HG02943 (cell line): ENCODE measurements around the gene MMP15.
"Not testable (repeated sequence)": the region's sequence is repeated elsewhere in the genome, so short reads cannot be mapped to it uniquely, and the experiment has no call there.

ENCODE experiments used
- ATAC-seq: cut with Tn5 transposase; IDR thresholded peaks from one replicate; pipeline ENCODE4 v1.9.1; 2021; ENCODE audit warnings: mild to moderate bottlenecking, low read depth, moderate library complexity; ENCODE audit not compliant: unreplicated experiment

Gene MMP15

DNA sequence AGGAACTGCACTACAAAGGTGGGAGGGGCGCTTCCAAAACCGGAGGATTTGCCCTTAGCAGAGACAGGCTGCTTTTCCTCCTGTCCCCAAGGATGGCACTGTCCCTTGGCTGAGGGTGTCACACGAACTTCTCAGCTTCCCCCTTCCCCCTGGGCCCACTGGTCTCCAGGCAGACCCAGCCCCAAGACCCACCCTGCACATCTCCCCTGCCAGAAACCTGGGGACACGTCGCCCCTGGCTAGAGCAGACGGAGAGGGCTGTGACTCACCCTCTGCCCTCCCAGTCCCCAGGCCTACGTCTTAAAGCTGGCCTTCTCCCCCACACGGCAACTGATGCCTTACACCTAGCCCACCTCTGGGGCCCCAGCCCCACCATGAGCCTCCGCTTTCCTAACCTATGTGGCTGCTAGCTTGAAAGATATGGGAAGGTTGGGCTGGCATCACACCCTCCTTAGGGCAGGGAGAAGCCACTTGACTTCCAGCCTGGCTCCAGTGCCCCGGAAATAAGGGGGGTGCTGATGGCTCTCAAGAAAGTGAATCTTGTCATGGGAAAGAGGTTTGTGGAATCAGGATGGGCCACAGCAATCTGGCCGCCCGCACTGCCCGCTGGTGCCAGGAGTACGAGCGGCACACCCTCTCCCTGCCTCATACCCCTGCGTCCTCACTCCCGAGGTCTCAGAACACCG lies 29.7 kb upstream of the MMP15 start:
- no peak for ATAC-seq

DNA sequence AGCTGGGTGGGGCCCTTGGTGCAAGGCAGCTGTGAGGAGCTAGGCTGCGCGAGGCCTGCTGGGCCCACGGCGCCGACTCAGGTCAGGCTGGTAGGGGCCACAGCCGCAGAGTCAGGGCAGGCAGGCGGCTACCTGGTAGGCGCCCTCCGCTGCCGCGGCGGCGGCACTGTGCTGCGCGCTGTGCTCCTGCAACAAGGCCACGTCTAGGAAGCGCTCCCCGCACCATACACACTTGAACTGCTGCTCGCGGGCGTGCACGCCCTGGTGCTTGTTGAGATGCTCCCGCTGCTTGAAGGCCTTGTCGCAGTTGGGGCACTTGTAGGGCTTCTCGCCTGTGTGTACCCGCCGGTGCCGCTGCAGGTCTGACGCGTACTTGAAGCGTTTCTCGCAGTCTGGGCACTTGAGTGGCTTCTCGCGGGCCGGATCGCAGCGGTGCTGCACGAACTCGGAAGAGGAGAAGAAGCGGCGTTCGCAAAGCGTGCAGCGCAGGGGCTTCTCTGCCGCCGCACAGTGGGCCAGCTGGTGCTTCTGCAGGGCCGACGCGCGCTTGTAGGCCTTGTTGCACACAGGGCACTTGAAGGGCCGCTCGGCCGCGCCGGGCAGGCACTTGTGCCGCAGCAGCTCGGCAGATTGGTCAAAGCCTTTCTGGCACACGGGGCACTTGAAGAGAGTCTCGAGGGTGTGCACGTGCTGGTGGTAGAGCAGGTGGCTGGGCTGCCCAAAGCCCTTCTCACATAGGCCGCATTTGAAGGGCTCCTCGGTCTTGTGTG lies 29.0 kb upstream of the MMP15 start:
- no peak for ATAC-seq

DNA sequence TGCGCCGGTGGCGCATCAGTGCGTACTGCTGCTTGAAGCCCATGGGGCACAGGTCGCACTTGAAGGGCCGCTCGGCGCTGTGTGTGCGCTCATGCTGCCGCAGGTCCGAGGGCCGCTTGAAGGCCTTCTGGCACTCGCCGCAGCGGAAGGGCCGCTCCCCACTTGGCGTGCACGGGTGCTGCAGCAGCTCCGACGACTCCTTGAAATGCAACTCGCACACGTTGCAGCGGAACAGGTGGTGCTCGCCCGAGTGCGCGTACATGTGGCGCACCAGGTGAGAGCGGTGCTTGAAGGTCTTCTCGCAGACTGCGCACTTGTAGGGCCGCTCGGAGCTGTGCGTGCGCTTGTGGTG lies 28.4 kb upstream of the MMP15 start:
- ATAC-seq: no peak

DNA sequence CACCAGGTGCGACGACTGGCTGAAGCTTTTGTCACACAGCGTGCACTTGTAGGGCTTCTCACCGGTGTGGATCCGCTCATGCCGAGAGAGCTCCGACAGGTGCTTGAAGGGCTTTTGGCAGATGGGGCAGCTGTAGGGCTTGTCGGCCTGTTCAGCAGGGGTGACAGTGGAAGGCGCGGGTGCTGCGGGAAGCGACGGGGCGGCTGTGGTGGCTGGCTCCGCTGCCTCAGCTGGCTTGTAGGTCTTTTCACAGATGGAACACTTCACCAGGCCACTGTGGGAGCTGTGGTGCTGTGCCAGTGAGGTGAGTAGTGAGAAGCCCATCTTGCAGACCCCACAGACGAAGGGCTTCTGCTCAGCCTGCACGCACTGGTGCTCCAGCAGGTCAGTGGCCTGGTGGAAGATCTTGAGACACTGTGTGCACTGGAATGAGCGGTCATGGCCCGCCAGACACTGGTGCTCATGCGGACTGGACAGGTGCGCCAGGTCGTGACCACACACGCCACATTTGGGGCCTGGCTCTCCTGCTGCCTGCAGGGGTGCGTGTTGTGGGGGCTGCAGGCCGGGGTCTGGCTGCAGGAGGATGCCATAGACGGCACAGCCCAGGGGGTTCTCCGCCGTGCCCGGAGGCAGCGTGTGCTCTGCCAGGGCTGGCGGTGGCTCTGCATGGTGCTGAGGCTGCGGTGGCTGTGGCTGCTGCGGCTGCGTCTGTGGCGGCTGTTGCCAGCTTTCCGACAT lies 27.9 kb upstream of the MMP15 start:
- ATAC-seq: no peak

DNA sequence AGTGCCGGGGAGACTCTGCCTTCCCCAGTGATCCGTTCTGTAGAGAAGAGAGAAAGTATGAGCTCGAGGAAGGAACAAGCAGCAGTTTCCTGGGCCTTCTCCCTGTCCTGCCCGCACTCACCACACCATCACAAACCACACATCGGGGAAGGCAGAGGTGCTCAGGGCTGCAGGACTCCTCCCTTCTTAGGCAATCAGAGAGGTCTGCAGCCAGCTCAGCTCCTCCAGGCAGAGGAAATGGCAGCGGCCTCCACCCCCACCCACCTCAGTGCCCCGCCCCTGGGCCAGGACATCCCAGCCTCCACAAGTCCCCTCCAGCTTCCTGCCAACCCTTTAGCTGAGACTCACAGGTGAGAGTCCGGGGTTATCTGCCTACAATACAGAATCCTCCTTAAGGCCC lies 27.1 kb upstream of the MMP15 start:
- ATAC-seq: no peak

DNA sequence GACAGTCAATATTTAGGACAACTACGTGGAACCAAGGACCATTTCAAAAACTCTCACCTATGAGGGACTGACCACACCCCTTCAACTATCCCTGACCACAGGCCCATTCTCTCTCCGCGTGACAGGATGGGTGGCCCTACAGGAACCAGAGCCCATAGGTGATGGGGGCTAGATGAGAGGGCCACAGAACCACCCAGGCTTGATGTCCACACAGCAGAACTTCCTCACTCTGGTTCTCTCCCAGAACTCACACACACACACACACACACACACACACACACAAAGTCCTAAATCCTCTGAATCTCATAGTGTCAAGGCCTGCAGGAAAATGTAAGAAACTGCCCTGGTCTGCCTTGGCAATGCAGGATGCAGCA lies 26.6 kb upstream of the MMP15 start:
- no peak for ATAC-seq

DNA sequence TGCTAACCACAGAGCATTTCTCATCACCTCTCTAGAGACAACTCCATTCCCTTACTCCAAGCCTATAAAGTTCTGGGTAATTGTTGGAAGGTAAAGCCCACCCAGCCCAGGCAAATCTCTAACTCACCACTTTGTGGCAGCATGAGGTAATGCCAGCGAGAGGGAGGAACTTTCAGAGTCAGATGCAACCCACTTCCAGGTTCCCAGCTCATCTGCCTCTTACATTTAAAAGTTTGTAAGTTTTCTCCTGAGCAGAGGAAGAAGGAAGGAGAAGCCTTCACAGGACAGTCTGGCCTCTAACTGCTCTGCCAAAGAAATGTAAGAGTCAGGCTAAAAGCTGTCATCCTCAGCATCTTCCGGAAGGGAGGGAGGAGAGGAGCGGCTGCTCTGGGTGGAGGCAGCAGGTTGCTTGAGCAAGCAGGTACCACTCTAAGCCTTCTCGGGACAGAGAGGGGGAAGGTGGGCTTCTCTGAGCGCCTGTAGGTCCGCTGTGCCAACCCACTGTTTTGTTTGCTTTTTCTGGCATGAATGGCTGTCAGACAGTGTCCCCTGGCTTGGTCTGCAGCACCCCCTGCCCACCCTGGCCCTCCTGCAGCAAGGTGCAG lies 26.1 kb upstream of the MMP15 start:
- ATAC-seq: no peak

DNA sequence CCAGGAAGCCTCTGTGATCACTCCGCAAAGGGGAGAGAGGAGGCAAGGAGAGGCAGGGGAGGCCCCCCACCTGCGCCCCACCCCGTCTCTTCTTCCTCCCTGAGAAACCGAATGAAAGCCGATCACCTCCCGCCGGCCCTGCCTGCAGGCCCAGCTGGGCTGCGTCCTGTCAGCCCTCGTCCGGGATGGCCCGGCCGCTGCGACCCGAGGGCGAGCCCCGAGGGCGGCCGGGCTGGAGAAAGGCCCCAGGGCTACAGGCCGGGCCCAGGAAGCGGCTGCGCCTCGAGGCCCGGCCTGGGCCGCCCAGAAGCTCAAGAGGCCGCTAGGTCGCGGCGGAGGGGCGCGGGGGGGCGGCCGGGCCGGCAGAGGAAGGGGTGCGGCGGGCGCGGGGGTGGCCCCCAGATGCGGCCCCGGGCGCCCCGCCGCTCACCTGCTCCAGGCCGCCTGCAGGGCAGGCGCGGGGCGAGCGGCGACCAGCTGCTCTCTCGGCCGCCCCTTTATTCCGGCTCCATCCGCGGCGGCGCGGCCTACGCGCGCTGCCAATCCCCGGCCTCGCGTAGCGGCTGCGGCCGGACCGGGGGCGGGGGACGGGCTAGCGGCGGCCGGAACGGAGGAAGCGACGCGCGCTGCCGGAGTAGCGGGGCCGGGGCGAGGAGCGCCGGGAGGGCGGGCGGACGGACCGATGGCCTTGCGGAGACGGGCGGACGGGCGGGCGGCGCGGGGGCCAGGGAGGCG lies 25.4 kb upstream of the MMP15 start, which contains the start of gene ZNF319:
ZNF319 (minus strand) TSS at position 702 of the 735 bp plus-strand sequence. CDS start 2,407 bp downstream, outside the sequence.
- ATAC-seq: peak; percentile 15

DNA sequence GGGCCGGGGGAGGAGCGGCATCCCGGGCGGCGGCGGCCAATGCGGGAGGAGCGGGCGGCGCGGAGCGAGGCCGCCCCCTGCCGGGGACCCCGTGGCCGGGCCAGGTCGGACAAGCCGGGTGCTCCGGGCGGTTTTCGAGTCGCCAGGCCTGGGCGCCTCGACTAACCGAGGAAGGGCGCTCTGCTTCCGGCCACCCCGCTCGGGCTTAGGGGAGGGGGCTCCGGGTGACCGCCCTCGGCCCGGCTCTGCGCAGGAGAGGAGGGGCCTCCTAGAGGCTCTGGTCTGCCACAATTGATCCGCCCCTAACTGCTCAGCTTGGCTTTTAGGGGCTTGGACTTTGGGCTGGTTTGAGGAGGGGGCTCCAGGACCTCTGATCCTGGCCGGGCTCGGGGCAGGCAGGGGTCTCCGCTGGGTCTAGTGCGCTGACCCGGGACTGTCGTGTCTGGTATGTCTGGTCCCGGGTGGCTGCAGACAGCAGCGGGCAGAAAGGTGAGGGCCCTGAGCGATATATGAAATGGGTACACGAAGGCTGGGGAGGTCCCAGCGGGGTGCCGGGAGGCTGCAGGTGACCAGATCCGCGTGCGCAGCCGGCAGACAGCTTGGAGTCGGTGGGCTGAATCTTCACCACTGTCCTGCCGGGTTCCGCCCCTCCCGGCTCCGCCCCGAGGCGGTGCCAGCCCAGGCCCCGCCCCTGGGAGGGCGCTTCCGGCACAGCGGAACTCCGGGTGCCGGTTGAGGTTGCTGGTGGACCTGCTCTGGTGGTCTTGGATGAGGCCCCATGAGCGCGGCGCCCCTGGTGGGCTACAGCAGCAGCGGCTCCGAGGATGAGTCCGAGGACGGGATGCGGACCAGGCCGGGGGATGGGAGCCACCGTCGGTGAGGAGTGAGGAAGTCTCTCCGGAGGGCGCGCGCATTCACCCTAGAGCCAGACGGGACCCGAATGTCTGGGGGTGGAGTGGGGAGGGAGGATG lies 24.6 kb upstream of the MMP15 start, which contains the start of gene USB1:
USB1 (plus strand) TSS at position 702 of the 971 bp plus-strand sequence; CDS start at position 779, 77 bp downstream.
- ATAC-seq: peak; percentile 77

DNA sequence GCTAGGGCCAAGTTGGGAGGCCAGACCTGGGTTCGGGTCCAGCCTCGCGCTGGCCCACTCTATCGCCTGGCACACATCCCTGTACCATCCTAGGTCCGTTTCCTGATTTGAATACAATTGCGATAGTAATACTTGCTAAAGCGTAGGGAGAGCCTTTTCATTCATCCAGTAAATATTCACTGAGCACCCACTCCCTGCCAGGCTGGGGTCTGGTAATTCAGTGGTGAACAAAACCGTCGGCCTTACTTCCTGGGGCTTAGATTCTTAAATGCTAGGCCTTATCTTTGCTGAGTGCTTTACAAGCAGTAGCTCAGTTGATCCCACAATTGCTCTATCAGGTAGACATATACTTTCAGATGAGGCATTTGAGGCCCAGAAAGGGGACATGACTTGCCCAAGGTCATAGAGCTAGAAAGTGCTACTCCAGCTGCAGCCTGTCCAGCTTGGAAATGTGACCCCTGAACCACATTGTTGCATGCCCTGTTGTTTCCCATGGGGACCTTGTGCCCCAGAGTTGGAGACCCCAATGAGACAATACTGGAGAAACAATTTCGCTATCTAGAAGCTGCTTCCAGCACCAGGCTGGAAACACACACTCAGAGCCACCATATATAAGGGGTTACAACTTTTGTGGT lies 23.7 kb upstream of the MMP15 start:
- ATAC-seq: no peak

DNA sequence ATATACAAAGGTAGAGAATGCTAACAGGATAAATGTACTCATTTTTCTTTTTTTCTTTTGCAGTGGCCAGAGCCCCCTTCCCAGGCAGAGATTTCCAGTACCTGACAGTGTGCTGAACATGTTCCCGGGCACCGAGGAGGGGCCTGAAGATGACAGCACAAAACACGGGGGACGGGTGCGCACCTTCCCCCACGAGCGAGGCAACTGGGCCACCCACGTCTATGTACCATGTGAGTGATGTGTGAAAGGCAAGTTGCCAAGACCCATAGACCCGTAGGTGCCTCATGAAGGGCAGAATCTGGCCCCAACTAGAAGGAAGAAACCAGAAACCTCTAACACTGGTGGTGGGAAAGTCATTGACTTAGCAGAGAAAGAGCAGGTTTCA lies 23.1 kb upstream of the MMP15 start:
- no peak for ATAC-seq

DNA sequence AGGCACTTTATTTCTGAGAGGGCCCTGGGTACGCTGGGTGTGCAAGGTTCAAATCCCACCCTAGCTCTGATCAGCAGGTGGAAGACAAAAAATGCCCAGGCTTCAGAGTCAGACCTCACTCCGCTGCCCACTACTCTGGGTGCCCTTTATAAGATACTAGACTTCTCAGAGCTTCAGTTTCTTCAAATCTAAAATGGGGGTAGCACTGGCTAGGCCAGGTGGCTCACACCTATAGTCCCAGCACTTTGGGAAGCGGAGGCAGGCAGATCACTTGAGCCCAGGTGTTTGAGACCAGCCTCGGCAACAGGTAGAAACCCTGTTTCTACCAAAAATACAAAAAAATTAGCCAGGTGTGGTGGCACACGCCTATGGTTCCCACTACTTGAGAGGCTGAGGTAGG lies 22.6 kb upstream of the MMP15 start:
- no peak for ATAC-seq

DNA sequence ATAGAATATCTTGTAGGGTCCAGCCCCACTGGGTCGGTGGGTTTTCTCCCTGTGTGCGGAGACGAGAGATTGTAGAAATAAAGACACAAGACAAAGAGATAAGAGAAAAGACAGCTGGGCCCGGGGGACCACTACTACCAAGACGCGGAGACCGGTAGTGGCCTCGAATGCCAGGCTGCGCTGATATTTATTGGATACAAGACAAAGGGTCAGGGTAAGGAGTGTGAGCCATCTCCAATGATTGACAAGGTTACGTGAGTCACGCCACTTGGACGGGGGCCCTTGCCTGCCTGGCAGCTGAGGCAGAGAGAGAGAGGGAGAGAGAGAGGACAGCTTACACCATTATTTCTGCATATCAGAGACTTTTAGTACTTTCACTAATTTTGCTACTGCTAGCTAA lies 20.8 kb upstream of the MMP15 start:
- not testable (repeated sequence) for ATAC-seq

DNA sequence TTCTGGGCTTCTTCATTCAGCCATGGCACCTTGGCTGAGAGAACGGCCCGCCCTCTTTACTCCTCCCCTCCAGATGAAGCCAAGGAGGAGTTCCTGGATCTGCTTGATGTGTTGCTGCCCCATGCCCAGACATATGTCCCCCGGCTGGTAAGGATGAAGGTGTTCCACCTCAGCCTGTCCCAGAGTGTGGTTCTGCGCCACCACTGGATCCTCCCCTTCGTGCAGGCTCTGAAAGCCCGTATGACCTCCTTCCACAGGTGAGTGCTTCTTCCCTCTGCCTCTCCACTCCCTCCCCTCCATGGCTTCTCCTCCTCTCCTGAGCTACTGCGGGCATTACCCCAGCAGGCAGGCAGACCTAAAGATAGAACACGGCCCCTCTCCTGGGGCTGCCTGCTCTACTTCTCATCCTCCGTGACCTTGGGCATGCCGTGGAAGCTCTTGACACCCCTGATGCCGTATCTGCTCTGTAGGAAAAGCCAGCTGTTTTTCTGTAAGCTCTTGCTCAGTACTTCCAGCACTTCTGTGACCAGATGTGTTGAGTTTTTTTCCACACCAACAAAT lies 15.6 kb upstream of the MMP15 start:
- no peak for ATAC-seq

DNA sequence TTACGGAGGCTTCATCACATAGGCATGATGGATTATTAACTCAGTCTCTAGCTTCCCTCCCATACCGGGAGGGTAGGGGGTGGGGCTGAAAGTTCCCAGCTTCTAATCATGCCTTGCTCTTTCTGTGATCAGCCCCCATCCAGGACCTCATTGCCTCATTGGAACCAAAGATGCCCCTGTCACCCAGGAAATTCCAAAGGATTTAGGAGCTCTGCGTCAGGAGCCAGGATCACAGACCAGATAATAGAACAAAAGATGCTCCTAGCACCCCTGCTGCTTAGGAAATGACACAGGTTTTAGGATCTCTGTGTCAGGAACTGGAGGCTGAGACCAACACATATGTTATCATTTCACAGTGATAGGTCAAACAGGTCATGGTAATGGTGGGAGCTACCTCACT lies 14.7 kb upstream of the MMP15 start:
- ATAC-seq: no peak

DNA sequence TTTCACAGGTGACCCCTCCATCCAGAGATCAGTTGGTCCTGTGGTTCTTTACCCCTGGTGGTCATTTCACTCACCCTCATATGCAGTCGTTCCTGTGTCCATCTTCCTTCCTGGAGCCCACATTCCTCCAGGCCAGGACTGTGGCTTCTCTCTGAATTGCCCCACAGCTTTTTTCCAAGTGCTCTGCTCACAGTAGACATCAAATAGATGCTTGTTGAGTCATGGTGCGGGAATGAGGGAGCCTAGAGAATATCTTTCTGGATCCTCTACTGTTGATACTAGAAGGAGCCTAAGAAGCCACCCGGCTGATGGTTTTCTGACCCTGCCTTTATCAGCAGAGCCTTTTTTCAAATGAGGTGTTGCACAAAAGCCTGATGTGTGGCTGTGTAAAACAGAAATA lies 13.9 kb upstream of the MMP15 start:
- no peak for ATAC-seq

DNA sequence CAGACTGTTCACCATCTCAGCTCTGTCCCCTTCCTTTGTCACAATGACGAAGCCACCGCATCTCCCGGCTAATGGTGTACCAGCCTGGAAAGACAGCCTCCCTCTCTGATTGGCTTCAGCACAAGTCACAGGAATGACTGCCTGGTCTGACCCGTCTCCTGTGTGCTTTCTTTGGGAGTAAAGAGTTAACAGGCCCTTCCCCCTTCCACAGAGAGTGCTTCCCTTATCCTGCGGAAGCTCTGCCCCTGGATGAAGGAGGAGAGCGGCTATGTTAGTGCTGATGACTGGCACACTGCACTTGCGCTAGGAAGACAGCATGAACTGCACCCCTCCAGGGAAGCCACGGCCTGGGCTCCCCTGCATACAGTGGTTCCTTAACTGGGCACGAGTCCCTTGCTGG lies 13.1 kb upstream of the MMP15 start:
- ATAC-seq: no peak

DNA sequence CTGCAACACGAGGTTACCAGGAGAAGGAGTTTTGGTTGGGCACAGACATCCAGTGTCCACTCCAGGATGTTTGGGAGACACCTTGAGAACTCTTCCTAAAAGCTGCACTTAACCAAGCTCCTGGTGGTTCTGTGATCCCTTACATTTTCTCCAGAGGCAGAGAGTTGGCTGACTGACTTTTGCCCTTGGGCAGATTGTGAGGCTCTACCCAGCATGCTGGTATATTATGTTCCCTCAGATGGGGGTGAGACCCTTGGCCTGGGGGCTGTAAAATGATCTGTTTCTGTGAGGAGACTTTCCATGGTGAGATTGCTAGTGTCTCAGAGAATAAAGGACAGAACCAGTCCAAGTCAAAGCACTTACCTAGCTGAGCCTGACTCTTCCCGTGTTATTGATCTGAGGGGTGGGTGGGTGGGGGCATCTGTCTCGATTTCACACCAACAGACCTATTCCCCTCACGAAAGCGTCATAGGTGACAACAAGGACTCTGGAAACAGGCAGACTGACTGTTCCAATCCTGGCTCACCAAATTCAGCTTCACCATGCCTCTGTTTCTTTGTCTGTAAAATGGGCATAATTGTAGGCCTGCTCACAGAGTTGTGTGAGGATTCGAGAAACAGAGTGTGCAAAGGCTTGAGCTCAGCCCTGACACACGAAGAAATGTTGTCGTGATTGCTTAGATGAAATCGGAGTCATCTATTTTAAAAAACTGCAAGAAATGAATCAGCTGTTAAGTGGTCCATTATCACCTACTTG lies 12.2 kb upstream of the MMP15 start:
- ATAC-seq: no peak
